ENCODE data around the gene MYOM3. TPM values are rescaled to one million over a fixed set of nuclear protein-coding genes. Genes with fewer than 3 reads are reported as not detected.

The MYOM3 gene
- polyA plus RNA-seq, 2 donors: 0.27 to 0.37 TPM

- no peak overlapping the region for H3K4me3 ChIP-seq (ENCODE audit: low read depth in 1 of 2, low read length in 2 of 2)
- no peaks in the 10 kb centered on the region for H3K36me3 ChIP-seq (ENCODE audit: control insufficient read depth in 2 of 2, insufficient read depth in 2 of 2, low read length in 1 of 2)
- no peak overlapping the region for H3K27ac ChIP-seq (ENCODE audit: low read depth in 2 of 2, low read length in 1 of 2)
- WGBS, 2 donors: 65 to 66% methylated on average over 9 of the region's 9 CpGs
- no peaks in the 10 kb centered on the region for H3K4me1 ChIP-seq (ENCODE audit: control insufficient read depth in 2 of 2, insufficient read depth in 2 of 2, low read length in 1 of 2)
- H3K27me3 ChIP-seq (ENCODE audit: control insufficient read depth in 1 of 2, insufficient read depth in 2 of 2, low read length in 2 of 2): no peaks in the 10 kb centered on the region
- H3K9me3 ChIP-seq (ENCODE audit: control insufficient read depth in 2 of 2, insufficient read depth in 1 of 2, low read depth in 1 of 2, low read length in 1 of 2): no peaks in the 10 kb centered on the region
Measured at GRCh38 chr1:24101796-24102586, 9.9 kb downstream of the MYOM3 start.

DNA sequence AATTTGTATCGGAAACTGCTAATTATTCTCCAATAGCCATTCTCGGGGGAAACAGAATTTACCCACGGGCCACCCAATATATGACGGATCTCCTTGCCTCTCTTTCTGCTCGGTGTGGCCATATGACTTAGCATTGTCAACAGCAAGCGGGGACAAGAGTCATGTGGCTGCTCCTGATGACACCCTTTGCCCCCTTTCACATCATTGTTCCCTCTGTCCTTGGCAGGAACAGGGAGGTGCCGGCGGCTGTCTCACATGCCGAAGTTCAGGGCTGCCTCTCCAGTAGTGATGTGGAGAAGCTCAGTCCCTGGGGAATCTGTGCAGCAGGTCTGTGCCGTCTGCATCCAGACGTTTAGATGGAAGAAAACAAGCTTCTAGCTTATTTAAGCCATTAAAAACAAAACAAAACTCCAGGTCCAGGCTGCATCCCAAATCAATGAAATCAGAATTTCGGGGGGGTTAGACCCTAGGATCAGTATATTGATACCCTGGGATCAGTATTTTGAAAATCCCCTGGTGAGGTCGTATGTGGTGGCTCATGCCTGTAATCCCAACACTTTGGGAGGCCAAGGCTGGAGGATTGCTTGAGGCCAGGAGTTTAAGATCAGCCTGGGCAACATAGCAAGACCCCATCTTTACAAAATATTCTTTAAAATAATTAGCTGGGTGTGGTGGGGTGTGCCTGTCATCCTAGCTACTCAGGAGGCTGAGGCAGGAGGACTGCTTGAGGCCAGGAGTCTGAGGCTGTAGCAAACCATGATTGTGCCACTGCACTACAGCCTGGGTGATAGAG lies 10.8 kb downstream of the MYOM3 start:
- no peak overlapping the region for H3K27ac ChIP-seq (ENCODE audit: low read depth in 2 of 2, low read length in 1 of 2)
- no peaks in the 10 kb centered on the region for H3K4me1 ChIP-seq (ENCODE audit: control insufficient read depth in 2 of 2, insufficient read depth in 2 of 2, low read length in 1 of 2)
- no peaks in the 10 kb centered on the region for H3K27me3 ChIP-seq (ENCODE audit: control insufficient read depth in 1 of 2, insufficient read depth in 2 of 2, low read length in 2 of 2)
- H3K36me3 ChIP-seq (ENCODE audit: control insufficient read depth in 2 of 2, insufficient read depth in 2 of 2, low read length in 1 of 2): no peaks in the 10 kb centered on the region
- no peaks in the 10 kb centered on the region for H3K9me3 ChIP-seq (ENCODE audit: control insufficient read depth in 2 of 2, insufficient read depth in 1 of 2, low read depth in 1 of 2, low read length in 1 of 2)
- no peak overlapping the region for H3K4me3 ChIP-seq (ENCODE audit: low read depth in 1 of 2, low read length in 2 of 2)
- 80 to 83% methylated on average over 13 of the region's 13 CpGs for WGBS, 2 donors

GRCh38 chr1:24098943-24099638 lies 12.8 kb downstream of the MYOM3 start:
- Histone ChIP-seq H3K4me1 (ENCODE audit: control insufficient read depth in 2 of 2, insufficient read depth in 2 of 2, low read length in 1 of 2) (no peaks in the 10 kb centered on the region), H3K27me3 (ENCODE audit: control insufficient read depth in 1 of 2, insufficient read depth in 2 of 2, low read length in 2 of 2) (no peaks in the 10 kb centered on the region), H3K36me3 (ENCODE audit: control insufficient read depth in 2 of 2, insufficient read depth in 2 of 2, low read length in 1 of 2) (no peaks in the 10 kb centered on the region), H3K9me3 (ENCODE audit: control insufficient read depth in 2 of 2, insufficient read depth in 1 of 2, low read depth in 1 of 2, low read length in 1 of 2) (no peaks in the 10 kb centered on the region), H3K4me3 (ENCODE audit: low read depth in 1 of 2, low read length in 2 of 2) (no peak overlapping the region), H3K27ac (ENCODE audit: low read depth in 2 of 2, low read length in 1 of 2) (no peak overlapping the region)
- WGBS, 2 donors: 61 to 76% methylated on average over 12 of the region's 12 CpGs

- H3K4me3 ChIP-seq (ENCODE audit: low read depth in 1 of 2, low read length in 2 of 2): no peak overlapping the region
- 91 to 93% methylated on average over 5 of the region's 5 CpGs for WGBS, 2 donors
- H3K4me1 ChIP-seq (ENCODE audit: control insufficient read depth in 2 of 2, insufficient read depth in 2 of 2, low read length in 1 of 2): no peaks in the 10 kb centered on the region
Measured at GRCh38 chr1:24098102-24098501, 13.8 kb downstream of the MYOM3 start.

GRCh38 chr1:24097663-24098062 lies 14.3 kb downstream of the MYOM3 start:
- WGBS, 2 donors: 91 to 93% methylated on average over 11 of the region's 11 CpGs
- Histone ChIP-seq H3K4me3 (ENCODE audit: low read depth in 1 of 2, low read length in 2 of 2) (no peak overlapping the region), H3K36me3 (ENCODE audit: control insufficient read depth in 2 of 2, insufficient read depth in 2 of 2, low read length in 1 of 2) (no peaks in the 10 kb centered on the region), H3K4me1 (ENCODE audit: control insufficient read depth in 2 of 2, insufficient read depth in 2 of 2, low read length in 1 of 2) (no peaks in the 10 kb centered on the region), H3K9me3 (ENCODE audit: control insufficient read depth in 2 of 2, insufficient read depth in 1 of 2, low read depth in 1 of 2, low read length in 1 of 2) (no peaks in the 10 kb centered on the region), H3K27ac (ENCODE audit: low read depth in 2 of 2, low read length in 1 of 2) (no peak overlapping the region), H3K27me3 (ENCODE audit: control insufficient read depth in 1 of 2, insufficient read depth in 2 of 2, low read length in 2 of 2) (no peaks in the 10 kb centered on the region)

More at GRCh38 chr1:24098102-24098501, 13.8 kb downstream of the MYOM3 start:
- no peaks in the 10 kb centered on the region for H3K36me3 ChIP-seq (ENCODE audit: control insufficient read depth in 2 of 2, insufficient read depth in 2 of 2, low read length in 1 of 2)
- H3K27me3 ChIP-seq (ENCODE audit: control insufficient read depth in 1 of 2, insufficient read depth in 2 of 2, low read length in 2 of 2): no peaks in the 10 kb centered on the region
- no peaks in the 10 kb centered on the region for H3K9me3 ChIP-seq (ENCODE audit: control insufficient read depth in 2 of 2, insufficient read depth in 1 of 2, low read depth in 1 of 2, low read length in 1 of 2)
- no peak overlapping the region for H3K27ac ChIP-seq (ENCODE audit: low read depth in 2 of 2, low read length in 1 of 2)

- 90 to 91% methylated on average over 5 of the region's 5 CpGs for WGBS, 2 donors
- H3K4me1 ChIP-seq (ENCODE audit: control insufficient read depth in 2 of 2, insufficient read depth in 2 of 2, low read length in 1 of 2): no peaks in the 10 kb centered on the region
- H3K36me3 ChIP-seq (ENCODE audit: control insufficient read depth in 2 of 2, insufficient read depth in 2 of 2, low read length in 1 of 2): no peaks in the 10 kb centered on the region
- no peak overlapping the region for H3K4me3 ChIP-seq (ENCODE audit: low read depth in 1 of 2, low read length in 2 of 2)
- H3K9me3 ChIP-seq (ENCODE audit: control insufficient read depth in 2 of 2, insufficient read depth in 1 of 2, low read depth in 1 of 2, low read length in 1 of 2): no peaks in the 10 kb centered on the region
- no peaks in the 10 kb centered on the region for H3K27me3 ChIP-seq (ENCODE audit: control insufficient read depth in 1 of 2, insufficient read depth in 2 of 2, low read length in 2 of 2)
- no peak overlapping the region for H3K27ac ChIP-seq (ENCODE audit: low read depth in 2 of 2, low read length in 1 of 2)
Measured at GRCh38 chr1:24096739-24097103, 15.2 kb downstream of the MYOM3 start.

DNA sequence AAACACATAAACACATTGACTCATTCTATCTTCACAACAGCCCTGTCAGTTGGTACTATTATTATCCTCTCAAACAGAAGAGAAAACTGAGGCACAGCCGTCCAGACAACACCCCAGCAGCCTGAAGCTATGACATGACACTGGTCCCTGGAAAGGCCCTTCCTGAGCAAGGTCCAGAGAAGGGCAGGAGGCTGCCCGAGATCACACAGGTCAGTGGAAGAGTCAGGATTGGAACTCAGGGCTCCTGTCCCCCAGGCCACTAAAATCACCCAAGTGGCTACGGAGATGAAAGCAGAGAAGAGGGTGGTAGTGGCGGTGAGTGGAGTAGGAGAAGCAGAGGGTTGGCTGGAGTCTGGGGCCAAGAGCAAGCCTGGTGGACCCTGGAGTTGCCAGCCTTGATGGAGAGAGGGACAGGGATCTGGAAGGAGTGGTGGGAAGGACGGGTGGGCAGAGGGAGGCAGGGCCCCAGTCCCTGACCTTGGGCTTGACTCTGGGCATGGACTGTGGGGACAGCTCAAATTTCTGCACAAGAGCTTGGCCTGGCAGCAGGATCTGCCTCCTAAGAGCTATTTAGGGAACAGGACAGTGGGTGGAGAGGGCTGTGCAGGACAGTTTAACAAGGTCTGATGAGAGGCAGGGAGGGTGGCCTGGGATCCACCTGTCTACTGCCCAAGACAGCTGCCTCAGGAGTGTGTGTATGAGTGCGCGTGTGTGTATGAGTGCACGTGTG lies 15.8 kb downstream of the MYOM3 start:
- Histone ChIP-seq H3K4me3 (ENCODE audit: low read depth in 1 of 2, low read length in 2 of 2) (no peak overlapping the region), H3K4me1 (ENCODE audit: control insufficient read depth in 2 of 2, insufficient read depth in 2 of 2, low read length in 1 of 2) (no peaks in the 10 kb centered on the region), H3K27me3 (ENCODE audit: control insufficient read depth in 1 of 2, insufficient read depth in 2 of 2, low read length in 2 of 2) (no peaks in the 10 kb centered on the region), H3K9me3 (ENCODE audit: control insufficient read depth in 2 of 2, insufficient read depth in 1 of 2, low read depth in 1 of 2, low read length in 1 of 2) (no peaks in the 10 kb centered on the region), H3K27ac (ENCODE audit: low read depth in 2 of 2, low read length in 1 of 2) (no peak overlapping the region), H3K36me3 (ENCODE audit: control insufficient read depth in 2 of 2, insufficient read depth in 2 of 2, low read length in 1 of 2) (no peaks in the 10 kb centered on the region)
- WGBS, 2 donors: 86% methylated on average over 8 of the region's 8 CpGs

DNA sequence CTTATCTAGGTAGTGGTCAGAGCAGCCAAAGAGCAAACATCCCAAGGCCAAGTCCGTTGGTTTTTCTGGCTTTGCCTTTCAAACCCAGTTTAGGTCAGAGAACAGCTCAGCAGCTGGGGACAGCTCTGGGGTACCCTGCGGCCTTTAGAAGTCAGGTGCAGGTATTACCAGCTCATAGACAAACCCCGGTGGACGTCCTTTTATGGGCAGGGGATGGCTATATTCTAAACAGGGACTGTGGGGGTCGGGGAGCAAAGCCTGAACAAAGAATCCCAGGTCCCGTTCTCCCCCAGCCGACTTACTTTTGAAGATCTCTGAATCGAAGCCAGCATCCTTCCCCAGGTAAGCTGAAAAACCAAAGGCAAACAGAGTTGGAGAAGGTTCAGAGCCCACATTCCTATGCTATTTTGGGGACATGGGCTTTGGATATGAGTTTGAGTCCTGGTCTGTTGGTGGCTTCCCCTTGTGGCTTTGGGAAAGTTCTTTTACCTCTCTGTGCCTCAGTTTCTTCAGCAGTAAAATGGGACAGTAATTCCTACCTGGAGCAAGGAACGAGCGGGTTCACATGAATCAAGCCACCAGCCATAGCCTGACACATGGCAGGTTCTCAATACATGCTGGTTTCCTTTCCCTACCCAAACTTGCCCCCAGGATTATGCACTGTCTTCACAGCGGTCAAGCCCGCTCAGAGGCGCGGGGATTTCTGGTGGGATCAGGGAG lies 16.6 kb downstream of the MYOM3 start:
- WGBS, 2 donors: 76 to 80% methylated on average over 14 of the region's 14 CpGs
- Histone ChIP-seq H3K27me3 (ENCODE audit: control insufficient read depth in 1 of 2, insufficient read depth in 2 of 2, low read length in 2 of 2) (no peaks in the 10 kb centered on the region), H3K27ac (ENCODE audit: low read depth in 2 of 2, low read length in 1 of 2) (no peak overlapping the region)

DNA sequence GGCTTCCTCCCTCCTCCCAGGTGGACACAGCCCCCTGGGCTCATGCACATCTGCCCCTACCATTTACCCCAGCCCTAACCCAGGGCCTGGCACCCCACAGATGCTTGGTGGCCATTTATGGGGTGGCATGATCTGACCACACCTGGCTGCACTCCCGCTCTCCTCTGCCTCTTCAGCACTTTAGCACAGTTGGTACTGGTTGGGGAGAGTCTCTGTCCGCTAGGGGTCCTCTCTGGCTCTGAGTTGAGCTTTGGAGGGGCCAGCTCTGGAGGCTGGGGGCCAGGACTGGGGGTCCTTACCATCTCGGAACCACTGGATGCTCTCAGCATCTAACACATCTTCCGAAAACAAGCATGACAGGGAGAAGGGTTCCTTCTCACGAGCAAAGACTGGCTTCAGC lies 17.4 kb downstream of the MYOM3 start:
- 82 to 89% methylated on average over 5 of the region's 5 CpGs for WGBS, 2 donors

More for the DNA sequence above, 16.6 kb downstream of the MYOM3 start:
- no peaks in the 10 kb centered on the region for H3K36me3 ChIP-seq (ENCODE audit: control insufficient read depth in 2 of 2, insufficient read depth in 2 of 2, low read length in 1 of 2)
- H3K4me3 ChIP-seq (ENCODE audit: low read depth in 1 of 2, low read length in 2 of 2): no peak overlapping the region
- no peaks in the 10 kb centered on the region for H3K9me3 ChIP-seq (ENCODE audit: control insufficient read depth in 2 of 2, insufficient read depth in 1 of 2, low read depth in 1 of 2, low read length in 1 of 2)
- H3K4me1 ChIP-seq (ENCODE audit: control insufficient read depth in 2 of 2, insufficient read depth in 2 of 2, low read length in 1 of 2): peaks cover 0 to 1% of the 10 kb centered on the region in 2 donors

More for the DNA sequence above, 17.4 kb downstream of the MYOM3 start:
- Histone ChIP-seq H3K27ac (ENCODE audit: low read depth in 2 of 2, low read length in 1 of 2) (no peak overlapping the region), H3K9me3 (ENCODE audit: control insufficient read depth in 2 of 2, insufficient read depth in 1 of 2, low read depth in 1 of 2, low read length in 1 of 2) (no peaks in the 10 kb centered on the region), H3K4me1 (ENCODE audit: control insufficient read depth in 2 of 2, insufficient read depth in 2 of 2, low read length in 1 of 2) (peaks cover 0 to 3% of the 10 kb centered on the region in 2 donors), H3K4me3 (ENCODE audit: low read depth in 1 of 2, low read length in 2 of 2) (no peak overlapping the region), H3K27me3 (ENCODE audit: control insufficient read depth in 1 of 2, insufficient read depth in 2 of 2, low read length in 2 of 2) (no peaks in the 10 kb centered on the region), H3K36me3 (ENCODE audit: control insufficient read depth in 2 of 2, insufficient read depth in 2 of 2, low read length in 1 of 2) (no peaks in the 10 kb centered on the region)
